GM12878 (cell line): ENCODE measurements around the gene HBP1. TPM values are rescaled to one million over a fixed set of nuclear protein-coding genes. Genes with fewer than 3 reads are reported as not detected.

Experiments used
- ATAC-seq: fragments of 200-7000 bp; cut with Tn5 transposase; 3 replicates; pipeline ENCODE4 v1.9.1; 2020; ENCODE audit warnings: mild to moderate bottlenecking, moderate library complexity
- BruUV-seq: library from RNA; stranded (reverse); fragments of 400-500 nt; replicated peaks from 2 replicates; lab custom pipeline; 2021; lab: Mats Ljungman, UMichigan
- CTCF ChIA-PET: fragments of 300-600 bp; sonication (Branson Sonifier 250); formaldehyde crosslinking; extraction: SDS; loops from one replicate; lab custom pipeline; 2021; ENCODE audit warnings: inconsistent platforms; lab: Yijun Ruan, JAX
- POLR2A ChIA-PET: fragments of 350-600 bp; formaldehyde crosslinking; extraction: SDS; loops from one replicate; lab custom pipeline; 2021; ENCODE audit warnings: inconsistent platforms; lab: Charles Lee
- RAD21 ChIA-PET: fragments of 300-600 bp; sonication (Branson Sonifier 250); formaldehyde crosslinking; loops from one replicate; lab custom pipeline; 2023; ENCODE audit warnings: antibody characterized with exemption; ENCODE audit not compliant: unreplicated experiment; lab: Charles Lee
- SMC1A ChIA-PET: fragments of 300-600 bp; sonication (Branson Sonifier 250); formaldehyde crosslinking; loops from one replicate; lab custom pipeline; 2023; ENCODE audit not compliant: unreplicated experiment, uncharacterized antibody; lab: Charles Lee
- DNase-seq: peaks from one replicate; pipeline ENCODE4 v3.0.0-alpha.2; 2011; ENCODE audit warnings: low read depth, low spot score
- FAIRE-seq: peaks from 3 replicates; lab custom pipeline; 2011; peaks lifted over from hg19 to GRCh38; lab: Jason Lieb, UNC
- H2AFZ ChIP-seq: 2 replicates; pipeline ENCODE4 v1.6.0; 2011; ENCODE audit warnings: low read depth, low read length, control low read depth; ENCODE audit not compliant: control insufficient read depth
- H3K27ac ChIP-seq: 2 replicates; pipeline ENCODE4 v1.5.1; 2011; ENCODE audit warnings: control low read depth; ENCODE audit not compliant: control insufficient read depth, insufficient read depth
- H3K27me3 ChIP-seq, 2 experiments: replicated peaks in 1 of 2; 2 replicates each; pipeline versions ENCODE4 v1.6.0 to v1.6.1; 2011; ENCODE audit warnings: low read length in 1 of 2; ENCODE audit not compliant: control insufficient read depth in 2 of 2, insufficient read depth in 2 of 2
- H3K36me3 ChIP-seq, 2 experiments: 2 replicates each; pipeline ENCODE4 v1.5.1; 2011; ENCODE audit warnings: low read length in 1 of 2; ENCODE audit not compliant: control insufficient read depth in 2 of 2, insufficient read depth in 2 of 2
- H3K4me1 ChIP-seq: 2 replicates; pipeline ENCODE4 v1.6.1; 2011; ENCODE audit warnings: mild to moderate bottlenecking, low read length, moderate library complexity, mixed read lengths; ENCODE audit not compliant: control insufficient read depth, insufficient read depth
- H3K4me2 ChIP-seq: 2 replicates; pipeline ENCODE4 v1.6.0; 2011; ENCODE audit warnings: control low read depth; ENCODE audit not compliant: control insufficient read depth, insufficient read depth
- H3K4me3 ChIP-seq: fragments of 200-600 bp; sonication (generic); 2 replicates; pipeline ENCODE4 v1.5.1; 2016
- H3K79me2 ChIP-seq: 2 replicates; pipeline ENCODE4 v1.6.0; 2011; ENCODE audit warnings: low read length; ENCODE audit not compliant: control insufficient read depth, insufficient read depth
- H3K9ac ChIP-seq: 2 replicates; pipeline ENCODE4 v1.8.0; 2011; ENCODE audit warnings: low read length, control low read depth, mixed read lengths; ENCODE audit not compliant: control insufficient read depth, insufficient read depth
- H3K9me3 ChIP-seq: replicated peaks from 3 replicates; pipeline ENCODE4 v1.5.1; 2011; ENCODE audit warnings: mild to moderate bottlenecking, low read length; ENCODE audit not compliant: control insufficient read depth, insufficient read depth
- H4K20me1 ChIP-seq: 2 replicates; pipeline ENCODE4 v1.6.0; 2011; ENCODE audit not compliant: control insufficient read depth, insufficient read depth
- CEBPB ChIP-seq, 2 experiments: fragments of 150-350 bp in 1 of 2; IDR thresholded peaks; 2 replicates each; pipeline ENCODE4 v1.6.1; 2012 to 2014; ENCODE audit warnings: low read depth in 2 of 2, low read length in 2 of 2, borderline replicate concordance in 1 of 2, inconsistent platforms in 1 of 2
- CHD1 ChIP-seq: IDR thresholded peaks from 2 replicates; pipeline ENCODE4 v1.6.1; 2012; ENCODE audit warnings: low read depth, low read length, improper control_type of control experiment
- CREM ChIP-seq: IDR thresholded peaks from 2 replicates; pipeline ENCODE4 v1.6.1; 2014; ENCODE audit warnings: antibody characterized with exemption, low read depth
- EGR1 ChIP-seq, 2 experiments: IDR thresholded peaks; 1 replicate in 1 of 2; 2 replicates in 1 of 2; pipeline ENCODE4 v1.6.1; 2011 to 2012; ENCODE audit warnings: low read depth in 2 of 2, low read length in 2 of 2, borderline replicate concordance in 1 of 2, mild to moderate bottlenecking in 1 of 2, moderate library complexity in 1 of 2
- EP300 ChIP-seq, 2 experiments: fragments of 150-350 bp in 1 of 2; IDR thresholded peaks; 2 replicates each; pipeline ENCODE4 v1.6.1; 2011 to 2012; ENCODE audit warnings: low read depth in 2 of 2, low read length in 2 of 2, borderline replicate concordance in 1 of 2, improper control_type of control experiment in 1 of 2, inconsistent platforms in 1 of 2; ENCODE audit not compliant: control insufficient read depth in 1 of 2
- ETV6 ChIP-seq, 2 experiments: fragments of 450-650 bp in 1 of 2; IDR thresholded peaks in 1 of 2; conservative IDR thresholded peaks in 1 of 2; 2 replicates each; pipeline ENCODE4 v1.6.1; 2014; ENCODE audit warnings: antibody characterized with exemption in 1 of 2, borderline replicate concordance in 1 of 2, low read depth in 1 of 2, mild to moderate bottlenecking in 1 of 2, moderate library complexity in 1 of 2
- HDAC2 ChIP-seq: fragments of 200-600 bp; sonication (generic); IDR thresholded peaks from 2 replicates; pipeline ENCODE4 v1.6.1; 2017
- HDGF ChIP-seq: fragments of 450-650 bp; IDR thresholded peaks from 2 replicates; pipeline ENCODE4 v1.6.1; 2016; ENCODE audit warnings: antibody characterized with exemption
- IRF4 ChIP-seq: IDR thresholded peaks from 2 replicates; pipeline ENCODE4 v1.6.1; 2011; ENCODE audit warnings: low read depth, low read length
- MYB ChIP-seq: fragments of 150-350 bp; IDR thresholded peaks from 2 replicates; pipeline ENCODE4 v1.6.1; 2014; ENCODE audit warnings: mild to moderate bottlenecking, low read depth, low read length, borderline replicate concordance
- NFYB ChIP-seq: IDR thresholded peaks from 2 replicates; pipeline ENCODE4 v1.6.1; 2011; ENCODE audit warnings: low read depth, mild to moderate bottlenecking, low read length, improper control_type of control experiment, moderate library complexity; ENCODE audit not compliant: insufficient read depth
- TAF1 ChIP-seq: IDR thresholded peaks from 2 replicates; pipeline ENCODE4 v1.6.1; 2011; ENCODE audit warnings: mild to moderate bottlenecking, low read depth, low read length, borderline replicate concordance
- ZNF274 ChIP-seq: IDR thresholded peaks from one replicate; pipeline ENCODE4 v1.8.0; 2011; ENCODE audit not compliant: insufficient read length, insufficient read depth
- ZZZ3 ChIP-seq: IDR thresholded peaks from 2 replicates; pipeline ENCODE4 v1.6.1; 2011; ENCODE audit warnings: low read depth; ENCODE audit not compliant: control insufficient read depth, insufficient read length
- WGBS: methylation state at CpG from one replicate; pipeline ENCODE4 v1.1.6; 2016; ENCODE audit warnings: low lambda C conversion rate; ENCODE audit not compliant: insufficient replicate concordance, insufficient coverage; ENCODE audit errors: missing lambda C conversion rate; 5-methylcytosine and 5-hydroxymethylcytosine counted together
- in situ Hi-C: fragments of 300-500 bp; cut with MboI; formaldehyde crosslinking; loops from 9 replicates; pipeline ENCODE4 v1.14.3; 2018; ENCODE audit warnings: mixed read lengths
- intact Hi-C: fragments of 100-400 bp; cut with micrococcal nuclease; formaldehyde crosslinking; loops from one replicate; pipeline ENCODE4 v1.14.2; 2022; ENCODE audit not compliant: unreplicated experiment
- polyA plus RNA-seq, 11 experiments: library from polyadenylated mRNA; depleted of rRNA in 4 of 11; unstranded in 6 of 11; stranded (reverse) in 5 of 11; fragments of >200 nt; fragmentation: Nextera tagmentation in 4 of 11; fragmentation: Illumina TruSeq in 1 of 11; extraction: Ambion mirVana in 4 of 11; extraction: Trizol in 1 of 11; gene quantifications; 1 replicate in 1 of 11; 2 replicates in 10 of 11; pipeline versions ENCODE4 v1.2.1 to v1.2.3, GENCODE V29; 2011 to 2016; ENCODE audit warnings: inconsistent platforms in 2 of 11, missing spikeins in 2 of 11, low read depth in 1 of 11
- total RNA-seq, 4 experiments: library from RNA; depleted of rRNA in 3 of 4; stranded (reverse); fragments of >200 nt in 3 of 4; fragmentation: Illumina TruSeq in 1 of 4; extraction: Trizol in 1 of 4; gene quantifications; 2 replicates each; pipeline versions ENCODE4 v1.2.1 to v1.2.3, GENCODE V29; 2013 to 2021
- TF ChIP-seq, protein P1 (sequence below): fragments of 450-650 bp; IDR thresholded peaks from 2 replicates; pipeline ENCODE4 v1.6.1; 2017; ENCODE audit warnings: antibody characterized with exemption, mild to moderate bottlenecking, moderate library complexity
- TF ChIP-seq, protein P2 (sequence below), 3 experiments: IDR thresholded peaks in 2 of 3; conservative IDR thresholded peaks in 1 of 3; 2 replicates each; pipeline ENCODE4 v1.5.1; 2011; ENCODE audit warnings: low read depth in 3 of 3, low read length in 3 of 3, mild to moderate bottlenecking in 3 of 3, control low read depth in 2 of 3, moderate library complexity in 2 of 3, inconsistent platforms in 1 of 3, mixed read lengths in 1 of 3; ENCODE audit not compliant: control insufficient read depth in 2 of 3, insufficient read depth in 1 of 3; ENCODE audit errors: extremely low read depth in 1 of 3

Gene HBP1
- total and polyA plus RNA-seq, 10 of the 15 experiments (the other 5 are each of a cell fraction or from before 2014, with no cell fraction given) = 5.8 to 30.9 (median 9.4) TPM

DNA sequence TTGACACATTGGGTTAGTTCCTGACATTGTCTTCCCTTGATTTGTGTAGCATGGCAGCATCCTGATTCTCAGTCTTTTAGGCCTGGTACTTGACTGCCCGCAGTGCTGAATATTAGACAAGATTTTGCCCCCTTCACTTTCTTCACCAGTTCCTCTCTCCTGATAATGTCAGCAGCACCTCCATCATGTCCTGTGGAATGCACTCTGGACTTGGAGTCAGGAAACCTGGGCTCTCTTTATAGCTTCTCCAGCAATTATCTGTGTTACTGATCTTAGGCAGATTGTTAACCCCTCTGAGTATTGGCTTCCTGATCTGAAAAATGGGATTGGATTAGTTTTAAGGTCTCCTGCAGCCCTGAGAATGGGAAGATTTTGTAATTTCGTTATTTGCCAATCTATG, 19.0 kb downstream of the HBP1 start:
- RAD21 ChIA-PET = interaction anchor here (1.6 kb wide), 1 partner anchor 20 kb away, joined by 5 read pairs; the partner anchor contains the start of gene HBP1
- H3K4me2 ChIP-seq = no peak overlapping the region
- POLR2A ChIA-PET = no interaction called here
- H3K4me3 ChIP-seq = no peak overlapping the region
- TF ChIP-seq CHD1 (no peak), NFYB (no peak), CREM (no peak), ZZZ3 (no peak), EP300 (IDR thresholded peaks at IDR 0.05; ENCODE audit: borderline replicate concordance in 1 of 2, control insufficient read depth in 1 of 2, low read depth in 2 of 2, low read length in 2 of 2) (no peak), EGR1 (IDR thresholded peaks at IDR 0.05; ENCODE audit: borderline replicate concordance in 1 of 2, low read depth in 2 of 2, low read length in 2 of 2) (no peak), ETV6 (conservative IDR thresholded peaks at IDR 0.05 in 1 of 2, IDR thresholded peaks at IDR 0.05 in 1 of 2; ENCODE audit: borderline replicate concordance in 1 of 2, low read depth in 1 of 2) (no peak), HDAC2 (no peak), ZNF274 (no peak), MYB (no peak), CEBPB (IDR thresholded peaks at IDR 0.05; ENCODE audit: borderline replicate concordance in 1 of 2, low read depth in 2 of 2, low read length in 2 of 2) (no peak), IRF4 (no peak), HDGF (no peak), TAF1 (no peak)
- TF ChIP-seq, protein P1, sequence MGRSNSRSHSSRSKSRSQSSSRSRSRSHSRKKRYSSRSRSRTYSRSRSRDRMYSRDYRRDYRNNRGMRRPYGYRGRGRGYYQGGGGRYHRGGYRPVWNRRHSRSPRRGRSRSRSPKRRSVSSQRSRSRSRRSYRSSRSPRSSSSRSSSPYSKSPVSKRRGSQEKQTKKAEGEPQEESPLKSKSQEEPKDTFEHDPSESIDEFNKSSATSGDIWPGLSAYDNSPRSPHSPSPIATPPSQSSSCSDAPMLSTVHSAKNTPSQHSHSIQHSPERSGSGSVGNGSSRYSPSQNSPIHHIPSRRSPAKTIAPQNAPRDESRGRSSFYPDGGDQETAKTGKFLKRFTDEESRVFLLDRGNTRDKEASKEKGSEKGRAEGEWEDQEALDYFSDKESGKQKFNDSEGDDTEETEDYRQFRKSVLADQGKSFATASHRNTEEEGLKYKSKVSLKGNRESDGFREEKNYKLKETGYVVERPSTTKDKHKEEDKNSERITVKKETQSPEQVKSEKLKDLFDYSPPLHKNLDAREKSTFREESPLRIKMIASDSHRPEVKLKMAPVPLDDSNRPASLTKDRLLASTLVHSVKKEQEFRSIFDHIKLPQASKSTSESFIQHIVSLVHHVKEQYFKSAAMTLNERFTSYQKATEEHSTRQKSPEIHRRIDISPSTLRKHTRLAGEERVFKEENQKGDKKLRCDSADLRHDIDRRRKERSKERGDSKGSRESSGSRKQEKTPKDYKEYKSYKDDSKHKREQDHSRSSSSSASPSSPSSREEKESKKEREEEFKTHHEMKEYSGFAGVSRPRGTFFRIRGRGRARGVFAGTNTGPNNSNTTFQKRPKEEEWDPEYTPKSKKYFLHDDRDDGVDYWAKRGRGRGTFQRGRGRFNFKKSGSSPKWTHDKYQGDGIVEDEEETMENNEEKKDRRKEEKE = no peak
- TF ChIP-seq, protein P2, sequence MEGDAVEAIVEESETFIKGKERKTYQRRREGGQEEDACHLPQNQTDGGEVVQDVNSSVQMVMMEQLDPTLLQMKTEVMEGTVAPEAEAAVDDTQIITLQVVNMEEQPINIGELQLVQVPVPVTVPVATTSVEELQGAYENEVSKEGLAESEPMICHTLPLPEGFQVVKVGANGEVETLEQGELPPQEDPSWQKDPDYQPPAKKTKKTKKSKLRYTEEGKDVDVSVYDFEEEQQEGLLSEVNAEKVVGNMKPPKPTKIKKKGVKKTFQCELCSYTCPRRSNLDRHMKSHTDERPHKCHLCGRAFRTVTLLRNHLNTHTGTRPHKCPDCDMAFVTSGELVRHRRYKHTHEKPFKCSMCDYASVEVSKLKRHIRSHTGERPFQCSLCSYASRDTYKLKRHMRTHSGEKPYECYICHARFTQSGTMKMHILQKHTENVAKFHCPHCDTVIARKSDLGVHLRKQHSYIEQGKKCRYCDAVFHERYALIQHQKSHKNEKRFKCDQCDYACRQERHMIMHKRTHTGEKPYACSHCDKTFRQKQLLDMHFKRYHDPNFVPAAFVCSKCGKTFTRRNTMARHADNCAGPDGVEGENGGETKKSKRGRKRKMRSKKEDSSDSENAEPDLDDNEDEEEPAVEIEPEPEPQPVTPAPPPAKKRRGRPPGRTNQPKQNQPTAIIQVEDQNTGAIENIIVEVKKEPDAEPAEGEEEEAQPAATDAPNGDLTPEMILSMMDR (IDR thresholded peaks at IDR 0.05 in 2 of 3, conservative IDR thresholded peaks at IDR 0.05 in 1 of 3; ENCODE audit: control insufficient read depth in 2 of 3, extremely low read depth in 1 of 3, insufficient read depth in 1 of 3, low read depth in 3 of 3, low read length in 3 of 3) = no peak
- in situ Hi-C loops (no loop called here), intact Hi-C loops (no loop called here)
- ATAC-seq (no peak), FAIRE-seq (no peak), DNase-seq (no peak)
- H3K36me3 ChIP-seq = peaks cover 0 to 4% of the 10 kb centered on the region in 2 experiments; a peak in 1 of 4 replicates
- WGBS = 93% methylated on average over 2 of the region's 2 CpGs
- H3K9me3 ChIP-seq = no peaks in the 10 kb centered on the region
- CTCF ChIA-PET = interaction anchor here (1.2 kb wide), 1 partner anchor 40 kb away, joined by 4 read pairs; no protein-coding TSS in a partner anchor
- no peak overlapping the region for H3K27ac ChIP-seq
- H3K4me1 ChIP-seq = no peaks in the 10 kb centered on the region
- H3K27me3 ChIP-seq = no peaks in the 10 kb centered on the region
- SMC1A ChIA-PET = interaction anchor here (1.0 to 1.2 kb wide), 2 partner anchors 14 to 18 kb away, joined by 3 to 4 read pairs; partner anchors contain the start of gene HBP1
- no TSS peak for BruUV-seq
- H4K20me1 ChIP-seq = no peaks in the 10 kb centered on the region
- H3K9ac ChIP-seq = no peak overlapping the region
- H2AFZ ChIP-seq = no peak overlapping the region
- no peaks in the 10 kb centered on the region for H3K79me2 ChIP-seq
